RWPE1 (cell line): ENCODE data around the gene BAZ1A.
A peak's percentile ranks its signal among the peaks of the same experiment; 100 is the strongest.

ENCODE experiments used
- CTCF ChIA-PET: fragments of 350-600 bp; sonication (Branson Sonifier 250); formaldehyde crosslinking; extraction: SDS; loops from one replicate; lab custom pipeline; 2021; lab: Yijun Ruan, JAX
- POLR2A ChIA-PET: fragments of 400-600 bp; formaldehyde crosslinking; extraction: SDS; loops from one replicate; lab custom pipeline; 2020; ENCODE audit warnings: antibody characterized with exemption; ENCODE audit not compliant: low non-redundant PET; lab: Yijun Ruan, JAX
- DNase-seq: peaks from one replicate; pipeline ENCODE4 v3.0.0; 2012; ENCODE audit warnings: low spot score
- H3K27ac ChIP-seq: fragments of 450-650 bp; 2 replicates; pipeline ENCODE4 v1.5.1; 2017
- CTCF ChIP-seq: fragments of 450-650 bp; conservative IDR thresholded peaks from 2 replicates; pipeline ENCODE4 v1.5.1; 2017; ENCODE audit warnings: low read depth, mild to moderate bottlenecking

The BAZ1A gene

GRCh38 chr14:34863844-34864243 is 11.3 kb downstream of the BAZ1A start:
- no peak for DNase-seq
- ChIA-PET CTCF (no interaction called here), POLR2A (no interaction called here)
- TF ChIP-seq CTCF: no peak
- no peak overlapping the region for H3K27ac ChIP-seq

DNA sequence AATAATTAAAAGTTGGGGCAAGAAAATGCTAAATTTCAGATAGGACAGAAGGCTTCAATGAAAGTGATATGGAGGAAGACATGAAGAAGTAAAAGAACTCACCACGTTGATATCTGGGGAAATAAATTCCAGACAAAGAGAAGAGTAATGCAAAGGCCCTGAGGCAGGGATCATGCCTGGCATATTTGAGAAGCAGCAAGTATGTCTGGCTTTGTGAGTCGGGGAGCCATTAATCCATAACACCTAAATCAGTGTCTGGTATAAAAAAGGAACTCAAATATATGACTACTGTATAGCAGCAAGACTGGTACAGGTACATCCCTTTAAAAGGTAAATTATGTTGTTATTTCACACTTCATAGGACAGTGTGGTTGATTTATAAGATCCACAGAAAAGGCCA is 16.4 kb downstream of the BAZ1A start:
- POLR2A ChIA-PET: no interaction called here
- DNase-seq: no peak
- CTCF ChIA-PET: no interaction called here
- no peak overlapping the region for H3K27ac ChIP-seq
- no peak for TF ChIP-seq CTCF

DNA sequence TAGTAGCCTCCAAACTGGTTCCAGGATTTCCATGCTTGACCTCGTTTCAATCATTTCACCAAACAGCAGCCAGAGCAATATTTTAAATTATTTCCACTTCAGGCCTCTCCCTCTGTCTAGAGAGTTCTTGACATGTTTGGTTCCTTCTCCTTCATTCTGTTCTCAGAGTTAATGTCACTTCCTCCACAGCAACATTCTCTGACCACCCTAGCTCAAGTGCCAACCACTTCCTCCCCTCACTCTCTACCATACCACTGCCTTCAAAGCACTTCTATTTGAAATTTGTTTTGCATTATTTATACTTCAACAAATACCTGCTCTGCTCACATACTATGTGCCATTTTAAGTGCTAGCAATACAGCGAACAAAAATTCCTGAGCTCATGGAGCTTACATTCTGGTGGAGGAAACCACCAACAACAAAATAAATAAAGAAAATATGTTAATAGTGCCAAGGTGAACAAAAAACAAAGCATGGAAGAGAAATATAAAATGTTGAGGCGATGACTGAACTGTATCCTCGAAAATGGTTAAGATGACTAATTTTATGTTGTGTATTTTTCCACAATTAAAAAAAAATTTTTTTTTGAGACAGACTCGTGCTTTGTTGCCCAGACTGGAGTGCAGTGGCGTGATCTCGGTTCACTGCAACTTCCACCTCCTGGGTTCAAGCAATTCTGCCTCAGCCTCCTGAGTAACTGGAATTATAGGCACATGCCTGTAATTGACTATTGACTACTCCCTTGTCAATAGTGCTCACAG is 17.3 kb downstream of the BAZ1A start:
- TF ChIP-seq CTCF: no peak
- H3K27ac ChIP-seq: no peak overlapping the region
- POLR2A ChIA-PET: no interaction called here
- CTCF ChIA-PET: interaction anchor here (0.8 kb wide), 1 partner anchor 60 kb away, joined by 3 read pairs; no protein-coding TSS in a partner anchor
- no peak for DNase-seq

- no peak for DNase-seq
- ChIA-PET POLR2A (no interaction called here), CTCF (no interaction called here)
- no peak for TF ChIP-seq CTCF
- no peak overlapping the region for H3K27ac ChIP-seq
Observed at GRCh38 chr14:34853041-34853440, 22.1 kb downstream of the BAZ1A start.

GRCh38 chr14:34851395-34851794 is 23.8 kb downstream of the BAZ1A start:
- H3K27ac ChIP-seq: peak overlapping the region; percentile 75
- ChIA-PET POLR2A (no interaction called here), CTCF (no interaction called here)
- TF ChIP-seq CTCF: no peak
- peak; percentile 48 for DNase-seq

- no peak for TF ChIP-seq CTCF
- CTCF ChIA-PET: no interaction called here
- POLR2A ChIA-PET: no interaction called here
- no peak overlapping the region for H3K27ac ChIP-seq
- DNase-seq: no peak
Observed at GRCh38 chr14:34845869-34846268, 29.3 kb downstream of the BAZ1A start.
